ENCODE measurements around the gene MLC1.

MLC1 gene

DNA sequence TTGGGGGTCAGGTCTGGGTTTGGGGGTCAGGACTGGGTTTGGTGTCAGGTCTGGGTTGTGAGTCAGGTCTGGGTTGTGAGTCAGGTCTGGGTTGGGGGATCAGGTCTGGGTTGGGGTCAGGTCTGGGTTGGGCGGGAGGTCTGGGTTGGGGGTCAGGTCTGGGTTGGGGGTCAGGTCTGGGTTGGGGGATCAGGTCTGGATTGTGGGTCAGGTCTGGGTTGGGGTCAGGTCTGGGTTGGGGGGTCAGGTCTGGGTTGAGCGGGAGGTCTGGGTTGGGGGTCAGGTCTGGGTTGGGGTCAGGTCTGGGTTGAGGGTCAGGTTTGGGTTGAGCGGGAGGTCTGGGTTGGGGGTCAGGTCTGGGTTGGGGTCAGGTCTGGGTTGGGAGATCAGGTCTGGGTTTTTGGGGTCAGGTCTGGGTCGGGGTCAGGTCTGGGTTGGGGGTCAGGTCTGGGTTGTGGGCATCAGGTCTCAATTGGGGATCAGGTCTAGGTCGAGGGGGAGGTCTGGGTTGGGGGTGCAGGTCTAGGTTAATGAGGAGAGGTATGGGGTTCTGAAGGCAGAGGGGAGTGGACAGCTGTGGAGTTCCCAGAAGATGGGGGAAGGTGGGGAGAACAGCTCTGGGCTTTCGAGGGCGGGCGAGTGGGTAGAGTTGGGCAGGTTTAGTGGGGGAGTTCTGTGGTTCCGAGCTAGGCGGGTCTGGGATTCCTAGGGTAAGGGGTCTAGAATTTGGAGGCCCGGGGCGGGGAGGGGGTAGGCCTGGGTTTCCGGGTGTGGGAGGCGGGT is 27.8 kb downstream of the MLC1 start:
- no peak for DNase-seq

DNA sequence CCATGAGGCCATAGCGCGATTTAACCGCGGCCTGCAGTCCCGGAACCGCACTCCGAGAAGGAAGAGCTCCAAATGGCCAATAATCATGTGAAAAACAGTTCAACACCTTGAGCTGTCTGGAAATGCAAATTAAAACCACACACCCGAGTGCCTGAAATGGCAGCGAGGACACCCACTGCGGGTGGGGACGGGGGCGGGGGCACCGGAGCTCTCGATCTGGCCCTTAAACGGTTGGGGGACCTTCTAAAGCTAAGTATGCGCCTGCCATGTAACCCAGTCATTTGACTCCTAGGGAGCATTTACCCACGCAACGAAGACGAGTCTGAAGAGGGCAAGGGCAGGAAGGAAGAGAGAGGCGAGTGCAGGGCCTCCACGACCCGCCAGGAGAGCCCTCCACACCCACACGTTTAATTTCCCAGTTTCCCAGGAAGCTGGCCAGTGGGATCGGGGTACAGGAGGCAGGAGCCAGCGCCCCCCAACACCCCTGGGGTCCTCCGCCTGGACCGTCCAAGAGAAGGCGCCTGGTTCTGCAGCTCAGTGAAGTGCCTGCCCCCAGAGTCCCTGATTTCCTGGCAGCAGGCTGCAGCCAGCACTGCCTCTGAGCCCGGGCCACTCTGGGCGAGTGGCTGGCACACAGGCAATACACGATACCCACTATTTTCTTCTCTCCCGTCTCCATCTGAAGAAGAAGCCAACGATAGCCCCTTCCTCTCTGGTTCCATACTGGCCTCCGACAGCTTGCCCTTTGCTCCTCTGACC is 28.8 kb downstream of the MLC1 start:
- no peak for DNase-seq

GRCh38 chr22:50053861-50054260 is 31.4 kb downstream of the MLC1 start:
- no peak for DNase-seq

DNA sequence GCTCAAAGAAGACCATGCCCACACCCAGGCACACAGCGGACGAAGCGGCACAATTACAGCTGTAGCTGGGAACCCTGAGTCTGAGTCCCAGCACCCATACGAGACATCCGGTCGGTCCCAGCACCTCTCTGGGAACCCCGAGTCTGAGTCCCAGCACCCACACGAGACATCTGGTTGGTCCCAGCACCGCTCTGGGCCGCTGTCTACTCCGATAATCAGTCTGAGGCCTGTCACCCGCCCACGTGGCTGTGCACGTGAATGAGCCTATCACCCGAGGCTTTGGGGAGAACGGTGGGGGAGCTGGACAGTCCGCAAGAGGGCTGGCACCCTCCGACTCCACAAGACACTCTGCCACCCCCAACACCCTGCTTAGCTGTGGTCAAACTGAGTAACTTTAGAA is 33.3 kb downstream of the MLC1 start:
- no peak for DNase-seq

DNA sequence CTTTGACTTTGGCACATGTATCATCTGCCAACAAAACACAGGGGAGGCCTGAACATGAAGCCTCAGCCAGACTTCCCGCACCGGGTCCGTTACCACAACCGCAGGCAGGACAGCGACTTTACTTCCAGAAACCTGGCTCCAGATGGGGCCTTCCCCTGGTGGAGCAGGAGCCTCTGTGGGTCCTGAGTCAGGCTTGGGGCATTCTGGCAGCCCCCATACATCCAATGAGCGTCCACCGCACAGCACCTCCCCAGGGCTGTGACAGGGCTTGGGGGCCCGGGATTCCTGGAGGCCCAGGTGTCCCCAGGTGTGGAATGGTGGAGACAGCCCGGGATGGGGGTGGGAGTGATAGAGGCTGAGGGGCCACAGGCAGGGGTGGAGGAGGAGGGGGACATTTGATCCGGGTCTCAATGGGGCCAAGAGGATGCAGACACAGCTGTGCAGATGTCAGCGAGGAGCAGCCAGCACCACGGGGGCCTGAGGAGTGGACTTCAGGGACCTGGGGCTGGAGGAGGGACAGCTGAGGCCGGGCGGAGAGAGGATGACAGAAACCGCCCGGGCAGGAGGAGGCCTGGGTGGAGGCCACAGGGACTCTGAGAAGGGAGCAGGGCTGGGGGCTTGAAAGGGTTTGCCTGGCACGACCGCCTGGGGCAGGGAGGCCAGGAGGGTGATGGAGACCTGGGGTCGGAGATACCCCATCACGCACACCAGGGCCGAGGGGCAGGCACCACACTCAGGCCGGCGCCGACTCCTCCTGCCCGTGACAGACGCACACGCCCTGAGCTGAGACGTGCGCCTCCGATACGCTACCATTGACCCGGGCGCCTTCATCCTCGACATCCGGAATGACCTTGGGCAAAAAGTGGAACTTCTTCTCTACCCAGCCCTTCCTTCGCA is 35.7 kb downstream of the MLC1 start:
- no peak for DNase-seq

- DNase-seq = no peak
These were observed 36.4 kb downstream of the MLC1 start for GRCh38 chr22:50048836-50049235.

DNA sequence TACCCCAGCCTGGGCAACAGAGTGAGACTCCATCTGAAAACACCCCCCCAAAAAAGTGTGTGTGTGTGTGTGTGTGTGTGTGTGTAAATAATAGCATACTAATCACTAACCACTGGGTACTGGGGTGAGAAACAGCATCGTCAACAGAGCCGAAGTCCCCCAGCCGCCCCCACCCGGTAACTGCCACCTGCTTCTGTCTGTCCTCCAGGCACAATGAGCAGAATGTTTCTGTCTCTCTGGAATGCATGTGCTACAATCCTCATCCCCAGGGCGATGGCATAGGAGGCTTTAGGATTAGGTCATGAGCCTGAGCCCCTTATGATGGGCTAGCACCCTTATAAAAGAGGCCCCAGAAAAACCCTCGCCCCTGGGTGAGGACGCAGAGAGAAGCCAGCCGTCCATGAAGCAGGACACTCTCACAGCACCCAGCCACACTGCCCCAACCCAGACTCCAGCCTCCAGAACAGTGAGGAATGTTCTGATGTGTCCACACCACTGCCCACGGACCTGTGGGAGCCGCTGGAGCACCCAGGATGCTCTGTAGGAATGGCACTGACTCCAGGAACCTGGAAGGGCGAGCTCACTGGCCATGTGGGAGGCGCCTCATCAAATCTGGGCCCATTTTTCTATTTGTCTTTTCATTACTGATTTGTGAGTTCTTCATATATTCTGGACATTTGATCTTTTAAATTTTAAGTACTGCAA is 37.0 kb downstream of the MLC1 start:
- no peak for DNase-seq

DNA sequence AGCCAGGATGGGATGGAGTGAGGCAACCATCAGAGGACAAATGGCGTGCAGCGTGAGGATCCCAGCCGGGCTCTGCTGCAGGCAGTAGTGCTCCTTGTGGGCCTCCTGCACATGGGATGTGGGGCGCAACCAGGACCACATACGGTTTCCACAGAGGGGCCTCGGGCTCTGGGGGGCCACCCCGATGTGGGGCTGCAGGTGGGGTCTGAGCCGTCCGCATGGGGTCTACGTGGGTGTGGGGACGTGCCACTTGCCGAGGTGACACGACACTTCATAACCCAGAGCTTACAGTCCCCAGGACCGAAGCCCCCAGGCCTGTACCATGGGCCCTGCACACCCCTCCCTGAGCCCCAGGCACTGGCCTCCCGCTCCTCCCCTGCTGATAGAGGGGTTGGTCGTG is 37.9 kb downstream of the MLC1 start:
- DNase-seq = no peak

- no peak for DNase-seq
These were observed 38.6 kb downstream of the MLC1 start for GRCh38 chr22:50046481-50047245.

GRCh38 chr22:50046019-50046415 is 39.2 kb downstream of the MLC1 start:
- no peak for DNase-seq

DNA sequence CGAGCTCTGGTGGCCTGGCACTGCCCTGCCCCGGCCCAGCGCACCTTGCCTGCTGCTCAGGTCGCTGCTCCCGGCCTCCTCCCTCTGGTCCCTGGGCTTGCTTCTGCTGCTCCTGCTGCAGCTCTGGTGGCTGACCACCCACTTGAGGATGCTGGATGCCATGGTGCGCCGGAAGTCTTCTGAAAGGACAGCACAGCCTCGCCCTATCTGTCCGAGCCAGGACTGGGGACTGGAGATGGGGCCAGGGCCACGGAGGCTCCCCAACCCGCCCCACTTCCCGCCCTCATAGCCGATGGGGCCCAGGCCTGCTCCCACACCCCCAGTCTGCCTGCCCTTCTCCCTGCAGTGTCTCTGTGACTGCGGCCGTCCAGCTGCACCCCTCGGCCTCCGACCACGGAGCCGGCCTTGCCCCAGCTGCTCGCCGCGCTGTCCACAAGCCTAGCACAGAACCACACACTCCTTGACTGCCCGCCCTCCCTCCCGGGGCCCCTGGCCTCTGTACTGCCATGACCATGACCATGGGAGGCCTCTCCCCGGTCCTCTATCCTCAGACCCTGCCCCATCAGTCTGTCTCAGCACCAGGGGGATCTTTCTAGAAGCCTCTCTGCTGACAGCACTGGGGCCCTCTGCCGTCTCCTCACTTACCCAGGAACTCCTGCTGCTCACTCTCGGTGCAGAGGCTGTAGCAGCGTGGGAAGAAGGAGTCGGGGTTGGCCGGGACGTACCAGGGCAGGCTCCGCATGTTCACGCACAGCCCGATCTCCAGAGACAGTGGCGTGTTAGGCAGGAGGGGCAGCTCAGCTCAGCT is 39.8 kb downstream of the MLC1 start:
- no peak for DNase-seq

GRCh38 chr22:50044485-50045118 is 40.6 kb downstream of the MLC1 start:
- no peak for DNase-seq

- DNase-seq = no peak
These were observed 43.7 kb downstream of the MLC1 start for GRCh38 chr22:50041361-50042065.

- no peak for DNase-seq
These were observed 44.5 kb downstream of the MLC1 start for GRCh38 chr22:50040717-50041116.

DNA sequence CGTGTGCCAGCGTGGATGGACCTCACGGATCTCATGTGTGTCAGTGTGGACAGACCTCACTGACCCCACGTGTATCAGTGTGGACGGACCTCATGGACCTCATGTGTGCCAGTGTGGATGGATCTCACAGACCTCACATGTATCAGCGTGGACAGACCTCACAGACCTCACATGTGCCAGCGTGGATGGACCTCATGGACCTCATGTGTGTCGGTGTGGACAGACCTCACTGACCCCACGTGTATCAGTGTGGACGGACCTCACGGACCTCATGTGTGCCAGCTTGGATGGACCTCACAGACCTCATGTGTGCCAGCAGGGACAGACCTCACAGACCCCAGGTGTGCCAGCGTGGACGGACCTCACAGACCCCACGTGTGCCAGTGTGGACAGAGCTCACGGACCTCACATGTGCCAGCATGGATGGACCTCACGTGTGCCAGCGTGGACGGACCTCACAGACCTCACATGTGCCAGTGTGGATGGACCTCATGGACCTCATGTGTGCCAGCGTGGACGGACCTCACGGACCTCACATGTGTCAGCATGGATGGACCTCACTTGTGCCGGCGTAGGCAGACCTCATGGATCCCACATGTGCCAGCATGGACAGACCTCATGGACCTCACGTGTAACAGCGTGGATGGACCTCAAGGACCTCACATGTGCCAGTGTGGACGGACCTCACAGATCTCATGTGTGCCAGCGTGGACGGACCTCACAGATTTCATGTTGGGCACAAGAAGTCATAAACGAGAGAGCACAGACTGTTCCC is 45.4 kb downstream of the MLC1 start:
- no peak for DNase-seq

- no peak for DNase-seq
These were observed 49.1 kb downstream of the MLC1 start for GRCh38 chr22:50035976-50036724.

GRCh38 chr22:50035131-50035881 is 49.9 kb downstream of the MLC1 start:
- no peak for DNase-seq

All from CD4-positive, alpha-beta T cell treated with Interleukin-17A for 4 hours (primary cell).